ENCODE measurements around the gene VWA8. TPM values are rescaled to one million over a fixed set of nuclear protein-coding genes. Genes with fewer than 3 reads are reported as not detected.

The VWA8 gene
- polyA plus RNA-seq, 3 donors = 2.0 to 4.4 (median 3.4) TPM

GRCh38 chr13:41774605-41775218 is 186.2 kb downstream of the VWA8 start:
- intact Hi-C loops (cut with micrococcal nuclease) = no loop called here
- peaks cover 11 to 12% of the 10 kb centered on the region in 2 donors for H3K36me3 Mint-ChIP-seq
- H3K4me3 Mint-ChIP-seq = no peak overlapping the region
- H3K9me3 Mint-ChIP-seq = peaks cover 0 to 9% (median 3%) of the 10 kb centered on the region in 7 donors
- H3K9ac ChIP-seq (ENCODE audit: insufficient read depth, low read length, poor library complexity, severe bottlenecking) = no peak overlapping the region
- no peaks in the 10 kb centered on the region for H3K27me3 ChIP-seq (ENCODE audit: control insufficient read depth in 2 of 2, insufficient read depth in 2 of 2, low read length in 2 of 2)
- H3K36me3 ChIP-seq (replicated peaks in 1 of 2; ENCODE audit: control insufficient read depth in 1 of 2, insufficient read depth in 2 of 2, low read length in 2 of 2) = peaks cover 0 to 10% of the 10 kb centered on the region in 2 donors
- no peak overlapping the region for H3K4me3 ChIP-seq (replicated peaks in 1 of 3; ENCODE audit: low read depth in 2 of 3, low read length in 3 of 3)
- H3K27me3 Mint-ChIP-seq (ENCODE audit: low read depth in 3 of 3) = peaks cover 0 to 2% (median 0%) of the 10 kb centered on the region in 3 donors
- no peaks in the 10 kb centered on the region for H3K79me2 ChIP-seq (ENCODE audit: insufficient read depth, low read length)
- no peaks in the 10 kb centered on the region for H4K20me1 ChIP-seq (ENCODE audit: insufficient read depth, low read length)
- H3K9me3 ChIP-seq (replicated peaks in 1 of 2; ENCODE audit: control insufficient read depth in 1 of 2, insufficient read depth in 1 of 2, low read length in 2 of 2) = no peaks in the 10 kb centered on the region
- no peak for TF ChIP-seq CTCF (IDR thresholded peaks at IDR 0.05)
- H3K4me2 ChIP-seq (replicated peaks; ENCODE audit: extremely low read depth, low read length, poor library complexity, severe bottlenecking) = no peak overlapping the region
- H2AFZ ChIP-seq (ENCODE audit: insufficient read depth, low read depth, low read length, poor library complexity, severe bottlenecking) = no peak overlapping the region
- H3K4me1 ChIP-seq (ENCODE audit: control insufficient read depth in 1 of 2, insufficient read depth in 2 of 2, low read length in 2 of 2) = no peaks in the 10 kb centered on the region
- no peak overlapping the region for H3K27ac Mint-ChIP-seq
- no peaks in the 10 kb centered on the region for H3K4me1 Mint-ChIP-seq
- no peak overlapping the region for H3K27ac ChIP-seq (ENCODE audit: low read depth in 1 of 2, low read length in 2 of 2)
- DNase-seq = no peak

GRCh38 chr13:41767801-41768200 is 193.1 kb downstream of the VWA8 start:
- no peak for TF ChIP-seq CTCF (IDR thresholded peaks at IDR 0.05)
- H3K27ac Mint-ChIP-seq = no peak overlapping the region
- Histone ChIP-seq H3K79me2 (ENCODE audit: insufficient read depth, low read length) (no peaks in the 10 kb centered on the region), H2AFZ (ENCODE audit: insufficient read depth, low read depth, low read length, poor library complexity, severe bottlenecking) (no peak overlapping the region), H3K27ac (ENCODE audit: low read depth in 1 of 2, low read length in 2 of 2) (no peak overlapping the region), H3K9me3 (replicated peaks in 1 of 2; ENCODE audit: control insufficient read depth in 1 of 2, insufficient read depth in 1 of 2, low read length in 2 of 2) (no peaks in the 10 kb centered on the region), H3K9ac (ENCODE audit: insufficient read depth, low read length, poor library complexity, severe bottlenecking) (no peak overlapping the region), H3K4me3 (replicated peaks in 1 of 3; ENCODE audit: low read depth in 2 of 3, low read length in 3 of 3) (no peak overlapping the region), H4K20me1 (ENCODE audit: insufficient read depth, low read length) (no peaks in the 10 kb centered on the region), H3K4me2 (replicated peaks; ENCODE audit: extremely low read depth, low read length, poor library complexity, severe bottlenecking) (no peak overlapping the region), H3K4me1 (ENCODE audit: control insufficient read depth in 1 of 2, insufficient read depth in 2 of 2, low read length in 2 of 2) (peaks cover 5 to 8% of the 10 kb centered on the region in 2 donors), H3K36me3 (replicated peaks in 1 of 2; ENCODE audit: control insufficient read depth in 1 of 2, insufficient read depth in 2 of 2, low read length in 2 of 2) (no peaks in the 10 kb centered on the region), H3K27me3 (ENCODE audit: control insufficient read depth in 2 of 2, insufficient read depth in 2 of 2, low read length in 2 of 2) (no peaks in the 10 kb centered on the region)
- no CpG with 5 or more reads among the region's 1 CpG for WGBS (ENCODE audit: insufficient coverage)
- peaks cover 7 to 13% of the 10 kb centered on the region in 2 donors for H3K36me3 Mint-ChIP-seq
- no peak overlapping the region for H3K4me3 Mint-ChIP-seq
- H3K9me3 Mint-ChIP-seq = peaks cover 0 to 9% (median 3%) of the 10 kb centered on the region in 7 donors
- no peaks in the 10 kb centered on the region for H3K27me3 Mint-ChIP-seq (ENCODE audit: low read depth in 3 of 3)
- peaks cover 10% of the 10 kb centered on the region for H3K4me1 Mint-ChIP-seq
- no peak for DNase-seq
- intact Hi-C loops (cut with micrococcal nuclease) = no loop called here
